HG02870 (cell line): ENCODE data around the gene SH3PXD2B.
"Not testable (repeated sequence)": the region's sequence is repeated elsewhere in the genome, so short reads cannot be mapped to it uniquely, and the experiment has no call there.

ENCODE experiments used
- ATAC-seq: cut with Tn5 transposase; IDR thresholded peaks from one replicate; pipeline ENCODE4 v1.9.1; 2021; ENCODE audit warnings: mild to moderate bottlenecking, moderate library complexity; ENCODE audit not compliant: unreplicated experiment

SH3PXD2B gene

DNA sequence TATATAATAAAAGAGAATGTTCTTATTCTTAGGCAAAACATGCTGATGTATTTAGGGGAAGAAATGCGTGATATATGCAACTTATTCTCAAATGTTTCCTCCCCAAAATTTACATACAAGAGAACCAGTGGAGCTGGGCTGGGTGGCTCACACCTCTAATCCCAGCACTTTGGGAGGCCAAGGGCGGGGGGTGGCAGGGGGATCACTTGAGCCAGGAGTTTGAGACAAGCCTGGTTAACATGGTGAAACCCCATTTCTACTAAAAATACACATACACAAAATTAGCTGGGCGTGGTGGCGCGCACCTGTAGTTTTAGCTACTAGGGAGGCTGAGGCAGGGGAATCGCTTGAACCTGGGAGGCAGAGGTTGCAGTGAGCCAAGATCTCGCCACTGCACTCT is 143.3 kb downstream of the SH3PXD2B start:
- no peak for ATAC-seq

- ATAC-seq, result no peak
Observed at GRCh38 chr5:172305380-172305779, 148.9 kb downstream of the SH3PXD2B start.

GRCh38 chr5:172303572-172304335 is 150.6 kb downstream of the SH3PXD2B start:
- ATAC-seq, result no peak

GRCh38 chr5:172303162-172303561 is 151.2 kb downstream of the SH3PXD2B start:
- no peak for ATAC-seq

- ATAC-seq, result no peak
Observed at GRCh38 chr5:172302047-172302710, 152.1 kb downstream of the SH3PXD2B start.

- no peak for ATAC-seq
Observed at GRCh38 chr5:172299916-172300439, 154.3 kb downstream of the SH3PXD2B start.

- ATAC-seq, result no peak
Observed at GRCh38 chr5:172294831-172295230, 159.5 kb downstream of the SH3PXD2B start.

GRCh38 chr5:172293745-172294342 is 160.5 kb downstream of the SH3PXD2B start:
- no peak for ATAC-seq

GRCh38 chr5:172293054-172293744 is 161.1 kb downstream of the SH3PXD2B start:
- peak; percentile 83 for ATAC-seq

DNA sequence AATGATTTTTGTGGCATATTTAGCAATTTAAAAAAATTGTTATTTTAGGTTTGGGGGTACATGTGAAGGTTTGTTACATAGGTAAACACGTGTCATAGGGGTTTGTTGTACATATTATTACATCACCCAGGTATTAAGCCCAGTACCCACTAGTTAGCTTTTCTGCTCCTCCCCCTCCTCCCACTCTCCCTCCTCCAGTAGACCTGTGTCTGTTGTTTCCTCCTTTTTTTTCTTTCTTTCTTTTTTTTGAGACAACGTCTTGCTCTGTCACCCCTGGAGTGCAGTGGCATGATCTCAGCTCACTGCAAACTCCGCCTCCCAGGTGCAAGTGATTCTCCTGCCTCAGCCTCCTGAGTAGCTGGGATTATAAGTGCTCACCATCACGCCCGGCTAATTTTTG is 162.5 kb downstream of the SH3PXD2B start:
- not testable (repeated sequence) for ATAC-seq

- ATAC-seq, result no peak
Observed at GRCh38 chr5:172288465-172288864, 165.9 kb downstream of the SH3PXD2B start.

- ATAC-seq, result not testable (repeated sequence)
Observed at GRCh38 chr5:172287140-172287539, 167.2 kb downstream of the SH3PXD2B start.

DNA sequence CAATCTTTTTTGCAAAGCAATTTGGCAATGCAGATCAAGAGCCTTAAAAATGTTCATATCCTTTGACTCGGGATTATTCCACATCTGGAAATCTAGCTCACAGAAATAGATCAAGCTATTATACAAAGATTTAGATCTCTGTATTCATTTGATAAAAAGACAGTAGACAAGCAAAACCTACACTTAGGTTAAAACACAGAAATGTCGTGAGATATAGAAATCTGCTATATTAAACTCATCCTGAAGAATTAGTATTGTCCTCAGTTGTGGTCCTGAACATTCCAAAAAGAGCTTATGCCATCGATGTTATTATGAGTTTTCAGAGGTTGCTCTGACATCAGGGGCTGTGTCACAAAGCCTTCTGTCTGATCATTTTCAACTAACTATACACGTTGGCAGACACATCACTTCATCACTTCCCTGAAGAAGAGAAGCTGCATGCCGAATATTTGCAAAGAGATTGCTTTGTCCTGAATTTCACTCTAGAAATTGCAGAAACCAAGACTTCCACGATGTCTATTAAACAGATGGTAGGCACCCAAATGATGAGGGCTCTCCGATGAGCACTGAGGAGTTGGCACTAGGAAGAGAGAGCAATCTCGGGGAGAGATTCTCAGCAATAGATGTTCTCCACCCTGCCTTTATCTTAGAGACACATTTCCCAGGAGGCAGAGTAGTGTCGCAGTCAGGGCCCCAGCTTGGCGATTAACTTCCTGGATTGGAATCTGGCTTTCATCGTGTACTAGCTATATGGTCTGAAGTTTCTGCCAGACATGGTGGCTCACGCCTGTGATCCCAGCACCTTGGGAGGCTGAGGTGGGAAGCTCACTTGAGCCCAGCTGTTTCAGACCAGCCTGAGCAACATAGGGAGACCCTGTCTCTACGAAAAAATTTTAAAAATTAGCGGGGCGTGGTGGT is 168.8 kb downstream of the SH3PXD2B start:
- ATAC-seq, result no peak

GRCh38 chr5:172284611-172284980 is 169.7 kb downstream of the SH3PXD2B start:
- ATAC-seq, result no peak

- peak; percentile 77 for ATAC-seq
Observed at GRCh38 chr5:172283862-172284610, 170.3 kb downstream of the SH3PXD2B start.

GRCh38 chr5:172283020-172283861 is 171.1 kb downstream of the SH3PXD2B start, which contains the start of gene UBTD2:
Gene UBTD2 (minus strand): TSS chr5:172283764. CDS start chr5:172283665, 99 bp downstream.
- peak; percentile 86 for ATAC-seq

DNA sequence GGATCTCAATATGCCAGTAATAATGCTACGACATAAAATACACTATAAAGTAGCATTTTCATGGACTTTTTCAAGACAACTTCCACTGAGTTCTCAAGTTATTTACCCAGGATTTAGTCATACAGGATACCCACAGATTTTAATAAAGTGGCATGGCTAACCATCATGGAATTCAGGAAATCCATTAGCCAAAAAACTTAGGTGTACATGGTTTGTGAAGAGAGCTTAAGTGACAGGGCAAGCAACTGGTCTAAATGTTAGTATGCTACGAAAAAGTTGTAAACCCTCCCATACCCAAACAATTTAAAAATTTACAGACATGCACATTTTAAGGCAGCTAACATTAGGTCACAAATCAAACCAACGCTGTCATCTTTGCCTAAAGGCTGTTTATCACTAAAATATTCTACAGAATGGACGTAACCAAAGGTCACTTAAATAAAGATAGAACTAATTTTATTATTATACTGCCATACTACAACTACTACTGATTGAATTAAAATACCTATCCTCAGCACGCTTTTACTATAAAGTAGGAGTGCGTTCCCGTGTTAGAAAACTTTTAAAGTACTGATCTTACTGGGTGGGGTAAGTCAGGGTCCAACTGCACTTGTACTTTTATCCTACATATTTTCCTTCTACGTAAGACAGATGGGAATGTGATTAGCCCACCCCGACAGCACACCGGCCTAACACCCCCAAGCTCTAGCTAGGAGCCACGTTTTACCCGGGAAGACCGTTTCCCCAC is 171.9 kb downstream of the SH3PXD2B start:
- no peak for ATAC-seq

DNA sequence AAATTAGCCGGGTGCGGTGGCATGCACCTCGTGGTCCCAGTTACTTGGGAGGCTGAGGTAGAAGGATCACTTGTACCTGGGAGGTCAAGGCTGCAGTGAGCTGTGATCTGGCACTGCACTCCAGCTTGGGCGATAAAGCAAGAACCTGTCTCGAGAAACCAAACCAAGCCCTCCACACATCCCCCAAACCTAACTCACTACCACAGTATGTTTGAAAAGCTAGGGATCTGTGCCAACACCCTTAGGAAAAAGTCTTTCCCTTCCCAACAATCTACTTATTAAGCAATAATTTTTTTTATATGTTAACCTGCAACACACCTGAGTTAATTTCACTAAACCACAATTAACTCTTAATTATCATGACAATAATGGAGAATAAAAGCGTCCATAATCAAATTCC is 173.0 kb downstream of the SH3PXD2B start:
- no peak for ATAC-seq
